OCI-LY1 (cell line): ENCODE data around the gene EHF.

Source experiments
- H2AFZ ChIP-seq: fragments of 200-600 bp; sonication (generic), shearing (Covaris generic); 2 replicates; pipeline ENCODE4 v1.6.0; 2014; ENCODE audit warnings: antibody characterized with exemption, mild to moderate bottlenecking, low read length
- H3F3A ChIP-seq: fragments of 200-600 bp; sonication (generic), shearing (Covaris generic); 2 replicates; pipeline ENCODE4 v1.6.0; 2014; ENCODE audit warnings: mild to moderate bottlenecking, antibody characterized with exemption, low read length, moderate library complexity; ENCODE audit not compliant: insufficient read depth
- H3K27ac ChIP-seq: fragments of 200-600 bp; sonication (generic); 2 replicates; pipeline ENCODE4 v1.5.1; 2014; ENCODE audit warnings: low read length, mixed run types, mild to moderate bottlenecking, low read depth; ENCODE audit not compliant: poor library complexity, severe bottlenecking
- H3K27me3 ChIP-seq: fragments of 200-600 bp; sonication (generic); 2 replicates; pipeline ENCODE4 v1.6.0; 2014; ENCODE audit warnings: antibody characterized with exemption, mild to moderate bottlenecking, low read length, moderate library complexity; ENCODE audit not compliant: insufficient read depth
- H3K36me3 ChIP-seq: fragments of 200-600 bp; sonication (generic); 2 replicates; pipeline ENCODE4 v1.6.1; 2014; ENCODE audit warnings: mild to moderate bottlenecking, antibody characterized with exemption, low read length, moderate library complexity, mixed read lengths; ENCODE audit not compliant: insufficient read depth
- H3K4me1 ChIP-seq: fragments of 200-600 bp; sonication (generic); 2 replicates; pipeline ENCODE4 v1.5.1; 2014; ENCODE audit warnings: mild to moderate bottlenecking, low read length, moderate library complexity; ENCODE audit not compliant: insufficient read depth, severe bottlenecking
- H3K4me2 ChIP-seq: fragments of 200-600 bp; sonication (generic), shearing (Covaris generic); 2 replicates; pipeline ENCODE4 v1.6.1; 2014; ENCODE audit warnings: low read length
- H3K4me3 ChIP-seq: fragments of 200-600 bp; sonication (generic); 2 replicates; pipeline ENCODE4 v1.5.1; 2014; ENCODE audit warnings: low read length, low read depth, mild to moderate bottlenecking, mixed read lengths; ENCODE audit not compliant: poor library complexity, severe bottlenecking
- H3K79me2 ChIP-seq: fragments of 200-600 bp; shearing (Covaris generic); 2 replicates; pipeline ENCODE4 v1.6.1; 2016; ENCODE audit warnings: mixed run types, low read length, mixed read lengths; ENCODE audit not compliant: insufficient read depth
- H3K9ac ChIP-seq: fragments of 200-600 bp; sonication (generic), shearing (Covaris generic); 2 replicates; pipeline ENCODE4 v1.6.1; 2014; ENCODE audit warnings: mild to moderate bottlenecking, low read length, mixed read lengths
- H3K9me2 ChIP-seq: fragments of 200-600 bp; sonication (generic), shearing (Covaris generic); 2 replicates; pipeline ENCODE4 v1.6.1; 2014; ENCODE audit warnings: low read depth, mild to moderate bottlenecking, low read length, mixed read lengths
- H3K9me3 ChIP-seq: fragments of 200-600 bp; shearing (Covaris generic); 2 replicates; pipeline ENCODE4 v1.6.1; 2014; ENCODE audit warnings: low read length, mixed read lengths
- H4K20me1 ChIP-seq: fragments of 200-600 bp; sonication (generic), shearing (Covaris generic); 2 replicates; pipeline ENCODE4 v1.6.0; 2016; ENCODE audit warnings: mild to moderate bottlenecking, low read length; ENCODE audit not compliant: insufficient read depth
- EZH2 ChIP-seq: fragments of 200-600 bp; sonication (generic), shearing (Covaris generic); IDR thresholded peaks from 2 replicates; pipeline ENCODE4 v1.8.0; 2017; ENCODE audit warnings: borderline replicate concordance, mixed run types, mild to moderate bottlenecking, antibody characterized with exemption, low read length, moderate library complexity, mixed read lengths
- TF ChIP-seq, protein P1 (sequence below): fragments of 200-600 bp; sonication (generic), shearing (Covaris generic); IDR thresholded peaks from 2 replicates; pipeline ENCODE4 v1.5.1; 2017; ENCODE audit warnings: mild to moderate bottlenecking, antibody characterized with exemption, low read length, moderate library complexity, mixed read lengths

The EHF gene

DNA sequence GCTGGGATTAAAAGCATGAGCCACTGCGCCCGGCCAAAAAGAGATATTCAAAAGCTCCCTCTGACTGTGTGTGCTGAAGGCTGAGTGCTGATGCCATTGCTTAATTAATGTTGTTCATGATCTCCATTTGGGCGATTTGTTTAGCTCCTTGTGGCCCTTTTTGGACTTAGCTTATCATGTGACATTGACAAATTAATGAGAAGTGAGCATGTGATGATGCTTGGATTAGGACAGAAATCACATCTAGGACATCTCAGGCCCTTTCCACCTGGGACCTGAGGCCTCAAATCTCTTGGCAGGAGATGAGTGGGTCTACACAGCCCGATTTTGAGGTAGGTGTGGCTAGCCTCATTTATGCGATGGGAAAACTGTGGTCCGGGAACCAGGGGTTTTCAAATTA is 10.4 kb downstream of the EHF start:
- H3K27me3 ChIP-seq: no peaks in the 10 kb centered on the region
- no peaks in the 10 kb centered on the region for H3F3A ChIP-seq
- no peaks in the 10 kb centered on the region for H3K9me3 ChIP-seq
- no peaks in the 10 kb centered on the region for H3K4me1 ChIP-seq
- no peak overlapping the region for H3K4me2 ChIP-seq
- H3K9me2 ChIP-seq: no peaks in the 10 kb centered on the region
- no peaks in the 10 kb centered on the region for H3K79me2 ChIP-seq
- TF ChIP-seq, protein P1, sequence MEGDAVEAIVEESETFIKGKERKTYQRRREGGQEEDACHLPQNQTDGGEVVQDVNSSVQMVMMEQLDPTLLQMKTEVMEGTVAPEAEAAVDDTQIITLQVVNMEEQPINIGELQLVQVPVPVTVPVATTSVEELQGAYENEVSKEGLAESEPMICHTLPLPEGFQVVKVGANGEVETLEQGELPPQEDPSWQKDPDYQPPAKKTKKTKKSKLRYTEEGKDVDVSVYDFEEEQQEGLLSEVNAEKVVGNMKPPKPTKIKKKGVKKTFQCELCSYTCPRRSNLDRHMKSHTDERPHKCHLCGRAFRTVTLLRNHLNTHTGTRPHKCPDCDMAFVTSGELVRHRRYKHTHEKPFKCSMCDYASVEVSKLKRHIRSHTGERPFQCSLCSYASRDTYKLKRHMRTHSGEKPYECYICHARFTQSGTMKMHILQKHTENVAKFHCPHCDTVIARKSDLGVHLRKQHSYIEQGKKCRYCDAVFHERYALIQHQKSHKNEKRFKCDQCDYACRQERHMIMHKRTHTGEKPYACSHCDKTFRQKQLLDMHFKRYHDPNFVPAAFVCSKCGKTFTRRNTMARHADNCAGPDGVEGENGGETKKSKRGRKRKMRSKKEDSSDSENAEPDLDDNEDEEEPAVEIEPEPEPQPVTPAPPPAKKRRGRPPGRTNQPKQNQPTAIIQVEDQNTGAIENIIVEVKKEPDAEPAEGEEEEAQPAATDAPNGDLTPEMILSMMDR: no peak
- TF ChIP-seq EZH2: no peak
- no peak overlapping the region for H3K27ac ChIP-seq
- no peak overlapping the region for H2AFZ ChIP-seq
- H3K36me3 ChIP-seq: no peaks in the 10 kb centered on the region
- no peak overlapping the region for H3K9ac ChIP-seq
- no peaks in the 10 kb centered on the region for H4K20me1 ChIP-seq
- H3K4me3 ChIP-seq: no peak overlapping the region

DNA sequence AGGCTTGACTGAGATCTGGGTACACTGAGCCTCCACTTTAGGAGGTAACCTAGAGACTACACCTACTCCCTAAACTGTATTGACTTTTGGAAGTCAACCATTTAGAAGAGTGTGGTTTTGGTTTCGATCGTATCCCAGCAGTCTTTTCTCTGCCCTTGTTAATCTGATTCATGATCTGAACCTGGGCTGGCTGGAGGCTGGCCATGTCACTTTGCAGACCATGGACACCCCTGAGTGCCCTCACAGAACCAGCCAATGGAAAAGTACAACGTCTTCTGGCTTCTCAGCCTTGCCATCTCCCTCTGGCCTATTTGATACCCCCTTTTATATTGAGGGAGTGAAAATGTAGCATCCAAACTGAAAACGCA is 10.8 kb downstream of the EHF start:
- H3K79me2 ChIP-seq: no peaks in the 10 kb centered on the region
- no peaks in the 10 kb centered on the region for H3K36me3 ChIP-seq
- no peaks in the 10 kb centered on the region for H3F3A ChIP-seq
- H3K9ac ChIP-seq: no peak overlapping the region
- no peak overlapping the region for H3K4me3 ChIP-seq
- H3K9me3 ChIP-seq: no peaks in the 10 kb centered on the region
- H3K9me2 ChIP-seq: no peaks in the 10 kb centered on the region
- H3K4me1 ChIP-seq: no peaks in the 10 kb centered on the region
- H3K27me3 ChIP-seq: no peaks in the 10 kb centered on the region
- H3K4me2 ChIP-seq: no peak overlapping the region
- no peak for TF ChIP-seq EZH2
- TF ChIP-seq, protein P1: no peak
- H4K20me1 ChIP-seq: no peaks in the 10 kb centered on the region
- H2AFZ ChIP-seq: no peak overlapping the region
- no peak overlapping the region for H3K27ac ChIP-seq

DNA sequence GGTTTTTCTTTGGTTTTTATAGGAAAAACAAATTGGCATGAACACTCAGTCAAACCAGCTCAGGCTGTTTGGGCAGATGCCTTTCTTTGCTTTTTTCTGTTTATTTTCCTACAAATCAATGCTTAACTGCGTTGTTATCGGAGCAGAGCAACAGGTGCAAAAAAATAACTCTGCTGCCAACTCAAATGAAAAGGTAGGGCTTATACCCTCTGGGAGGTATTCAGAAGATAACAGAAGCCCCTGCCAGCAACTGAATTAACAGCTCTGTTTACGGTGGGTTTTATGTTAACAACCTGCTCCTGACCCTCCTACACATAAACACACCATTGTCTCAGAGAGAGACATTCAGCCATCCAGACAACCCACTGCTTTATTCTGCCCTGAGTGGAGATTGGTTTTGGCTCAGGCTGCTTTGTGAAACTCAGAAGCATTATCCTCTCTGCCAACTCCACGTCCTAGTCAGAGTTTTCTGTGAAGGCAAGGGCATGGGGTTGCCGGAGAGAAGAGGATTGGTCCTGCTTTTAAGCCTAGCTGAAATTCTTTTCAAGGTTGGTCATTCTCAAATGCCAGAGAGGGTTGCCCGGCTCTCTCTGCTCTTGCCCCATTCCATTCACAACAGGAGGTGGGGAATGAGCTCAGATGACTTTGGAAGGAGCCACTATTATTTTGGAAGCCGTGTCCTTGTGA is 11.4 kb downstream of the EHF start:
- no peaks in the 10 kb centered on the region for H3K9me3 ChIP-seq
- no peaks in the 10 kb centered on the region for H3K36me3 ChIP-seq
- H3F3A ChIP-seq: no peaks in the 10 kb centered on the region
- H3K9me2 ChIP-seq: no peaks in the 10 kb centered on the region
- H4K20me1 ChIP-seq: no peaks in the 10 kb centered on the region
- no peaks in the 10 kb centered on the region for H3K27me3 ChIP-seq
- H3K4me3 ChIP-seq: no peak overlapping the region
- TF ChIP-seq EZH2: no peak
- TF ChIP-seq, protein P1: no peak
- H3K4me2 ChIP-seq: no peak overlapping the region
- no peaks in the 10 kb centered on the region for H3K4me1 ChIP-seq
- H3K79me2 ChIP-seq: no peaks in the 10 kb centered on the region
- no peak overlapping the region for H3K9ac ChIP-seq
- H2AFZ ChIP-seq: no peak overlapping the region
- H3K27ac ChIP-seq: no peak overlapping the region
